Putamen (tissue), 1 donor: ENCODE data around the gene KRTAP10-3.

Experiments
- DNase-seq: peaks from one replicate; pipeline ENCODE4 v3.0.0-alpha.2; 2016; ENCODE audit warnings: low spot score

The KRTAP10-3 gene

GRCh38 chr21:44528634-44528995 lies 30.0 kb downstream of the KRTAP10-3 start:
- no peak for DNase-seq

- no peak for DNase-seq
Measured at GRCh38 chr21:44527983-44528633, 30.5 kb downstream of the KRTAP10-3 start.

GRCh38 chr21:44527156-44527982 lies 31.2 kb downstream of the KRTAP10-3 start:
- DNase-seq = no peak

GRCh38 chr21:44526096-44526997 lies 32.2 kb downstream of the KRTAP10-3 start:
- DNase-seq = no peak

- DNase-seq = no peak
Measured at GRCh38 chr21:44525391-44526095, 33.1 kb downstream of the KRTAP10-3 start.

- DNase-seq = no peak
Measured at GRCh38 chr21:44524414-44525371, 33.9 kb downstream of the KRTAP10-3 start.

GRCh38 chr21:44523567-44524413 lies 34.8 kb downstream of the KRTAP10-3 start:
- DNase-seq = no peak

- no peak for DNase-seq
Measured at GRCh38 chr21:44522753-44523204, 35.8 kb downstream of the KRTAP10-3 start.

GRCh38 chr21:44521928-44522752 lies 36.5 kb downstream of the KRTAP10-3 start:
- no peak for DNase-seq

GRCh38 chr21:44521301-44521927 lies 37.2 kb downstream of the KRTAP10-3 start:
- no peak for DNase-seq

- no peak for DNase-seq
Measured at GRCh38 chr21:44520326-44521300, 38.0 kb downstream of the KRTAP10-3 start.

- DNase-seq = no peak
Measured at GRCh38 chr21:44519346-44520325, 39.0 kb downstream of the KRTAP10-3 start.

GRCh38 chr21:44518686-44519085 lies 39.9 kb downstream of the KRTAP10-3 start:
- DNase-seq = no peak

- DNase-seq = no peak
Measured at GRCh38 chr21:44517175-44517899, 41.3 kb downstream of the KRTAP10-3 start.

GRCh38 chr21:44516828-44517174 lies 41.8 kb downstream of the KRTAP10-3 start:
- no peak for DNase-seq
